RPMI8226 (cell line): ENCODE measurements around the gene TEKT4.
"Not testable (repeated sequence)": the region's sequence is repeated elsewhere in the genome, so short reads cannot be mapped to it uniquely, and the experiment has no call there.

Experiments
- DNase-seq: peaks from one replicate; pipeline ENCODE4 v3.0.0-alpha.2; 2015

Gene TEKT4

DNA sequence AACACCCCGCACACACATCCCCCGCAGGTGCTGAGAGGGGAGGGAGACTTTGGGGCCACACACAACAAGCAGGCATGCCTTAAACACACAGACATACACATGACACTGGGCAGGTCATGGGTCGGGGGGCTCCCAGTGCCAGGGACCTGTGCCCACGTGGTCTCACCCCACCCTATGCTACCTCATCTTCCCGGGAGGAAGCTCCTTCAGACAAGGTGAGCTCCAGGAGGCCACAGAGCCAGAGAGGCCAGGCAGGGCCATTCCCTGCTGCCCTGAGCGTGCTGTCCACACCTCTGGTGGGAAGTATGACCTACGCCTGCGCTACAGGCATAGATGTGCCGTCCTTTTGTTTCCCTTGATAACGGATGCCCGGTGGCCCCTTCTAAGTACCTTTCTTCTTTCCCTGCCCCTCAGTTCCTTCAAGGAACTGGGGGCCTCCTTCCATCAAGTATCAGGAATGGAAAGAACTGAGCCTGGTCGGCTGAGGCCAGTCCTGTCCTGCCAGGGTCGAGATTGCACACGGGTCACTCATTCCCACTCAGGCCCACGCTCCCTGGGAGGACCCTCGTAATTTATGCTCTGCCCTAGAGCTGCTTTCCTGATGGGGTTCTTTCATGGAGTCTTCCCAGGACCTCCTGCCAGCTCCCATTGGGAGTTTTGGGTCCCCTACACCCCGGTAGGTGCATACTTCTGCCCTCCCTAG is 4.7 kb downstream of the TEKT4 start:
- no peak for DNase-seq

DNA sequence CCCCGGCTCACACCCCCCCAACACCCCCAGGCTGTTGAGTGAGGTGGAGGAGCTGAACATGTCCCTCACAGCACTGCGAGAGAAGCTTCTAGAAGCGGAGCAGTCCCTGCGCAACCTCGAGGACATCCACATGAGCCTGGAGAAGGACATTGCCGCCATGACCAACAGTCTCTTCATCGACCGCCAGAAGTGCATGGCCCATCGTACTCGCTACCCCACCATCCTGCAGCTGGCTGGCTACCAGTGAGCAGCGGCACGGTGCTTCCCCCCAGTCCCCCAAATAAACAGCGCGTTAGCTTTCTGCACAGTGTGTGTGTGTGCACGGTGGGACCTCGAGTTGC is 5.3 kb downstream of the TEKT4 start:
- DNase-seq: no peak

DNA sequence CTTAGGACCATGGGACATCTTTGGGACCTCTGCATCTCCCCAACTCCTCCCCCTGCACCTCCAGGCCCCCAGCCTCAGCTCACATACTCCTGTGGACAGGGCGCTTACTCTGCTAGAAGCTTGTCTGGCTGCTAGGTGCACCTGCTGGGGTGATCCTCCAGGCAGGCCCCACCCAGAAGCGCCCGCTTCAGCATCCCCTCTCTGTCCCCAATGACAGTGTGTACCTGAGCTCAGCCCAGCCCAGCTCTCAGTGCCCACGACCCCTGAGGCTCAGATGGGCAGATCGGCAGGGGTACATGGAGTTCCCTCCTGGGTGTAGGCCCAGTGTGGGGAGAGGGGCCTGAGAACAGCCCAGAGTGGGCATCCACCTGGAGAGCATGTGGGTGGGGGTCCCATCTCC is 5.9 kb downstream of the TEKT4 start:
- DNase-seq: no peak

DNA sequence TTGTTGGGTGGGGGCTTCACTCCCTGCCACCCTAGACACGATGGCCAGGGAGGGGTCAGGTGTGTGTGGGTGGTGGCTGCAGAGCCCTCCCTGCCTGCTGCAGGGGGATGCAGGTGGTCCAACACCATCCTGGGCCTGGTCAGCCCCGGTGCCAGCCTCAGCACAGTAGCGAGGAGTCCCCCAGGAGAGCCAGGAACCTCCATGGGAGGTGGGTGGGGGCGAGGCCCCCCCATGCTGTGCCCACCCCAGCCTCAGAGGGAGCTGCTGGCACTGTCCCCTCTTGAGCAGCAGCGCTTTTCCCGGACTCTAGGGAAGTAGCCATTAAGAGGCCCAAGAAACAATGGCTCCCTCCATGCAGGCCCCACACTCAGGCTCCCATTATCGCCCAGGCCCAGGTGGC is 7.3 kb downstream of the TEKT4 start:
- not testable (repeated sequence) for DNase-seq

DNA sequence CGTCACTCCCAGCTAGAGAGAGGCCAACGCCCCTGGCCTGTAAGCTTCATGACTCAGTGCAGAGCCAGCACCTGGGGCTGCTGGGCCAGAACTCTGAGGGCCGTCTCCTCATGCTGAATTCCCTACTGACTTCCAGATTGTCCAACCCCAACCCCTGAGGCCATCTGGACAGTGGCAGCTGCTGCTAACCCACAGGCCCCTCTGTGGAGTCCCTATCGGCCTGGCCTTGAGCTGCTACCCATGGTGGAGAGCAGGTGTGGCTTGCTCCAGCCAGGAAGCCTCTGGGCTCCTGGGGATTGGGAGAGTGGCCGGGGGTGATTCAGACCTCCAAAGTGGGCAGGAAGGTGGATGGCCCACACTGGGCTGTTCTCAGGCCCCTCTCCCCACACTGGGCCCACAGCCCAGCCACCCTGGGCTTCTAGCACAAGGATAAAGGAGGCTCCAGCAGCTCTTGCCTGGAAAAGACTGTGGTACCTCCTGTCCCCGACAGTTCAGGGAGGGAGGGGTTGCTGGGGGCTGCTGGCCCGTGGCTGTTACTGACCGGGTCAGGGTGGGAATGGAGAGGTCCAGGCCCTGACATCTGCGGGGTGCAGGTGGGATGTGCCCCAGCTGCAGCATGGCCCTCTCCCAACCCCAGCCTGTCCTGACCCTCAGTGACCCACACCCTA is 8.2 kb downstream of the TEKT4 start:
- no peak for DNase-seq

DNA sequence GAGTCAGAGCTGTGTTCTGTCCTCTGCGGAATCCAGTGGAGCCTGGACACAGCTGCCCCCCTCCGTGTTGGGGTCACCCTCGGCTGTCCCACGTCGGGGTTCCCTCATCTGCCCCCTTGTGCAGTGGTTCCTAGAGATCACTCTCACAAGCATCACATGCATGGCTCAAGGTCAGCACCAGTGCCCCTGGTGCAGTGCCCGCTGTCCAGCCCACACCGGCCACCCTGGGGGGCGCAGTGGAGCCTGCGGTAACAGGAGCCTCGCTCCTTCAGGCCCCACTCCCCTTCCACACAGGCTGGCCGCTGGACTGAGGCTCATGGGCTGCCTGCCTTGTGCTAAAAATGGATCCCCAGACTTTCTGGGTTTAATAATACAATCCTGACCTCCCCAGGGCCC is 8.8 kb downstream of the TEKT4 start:
- no peak for DNase-seq

DNA sequence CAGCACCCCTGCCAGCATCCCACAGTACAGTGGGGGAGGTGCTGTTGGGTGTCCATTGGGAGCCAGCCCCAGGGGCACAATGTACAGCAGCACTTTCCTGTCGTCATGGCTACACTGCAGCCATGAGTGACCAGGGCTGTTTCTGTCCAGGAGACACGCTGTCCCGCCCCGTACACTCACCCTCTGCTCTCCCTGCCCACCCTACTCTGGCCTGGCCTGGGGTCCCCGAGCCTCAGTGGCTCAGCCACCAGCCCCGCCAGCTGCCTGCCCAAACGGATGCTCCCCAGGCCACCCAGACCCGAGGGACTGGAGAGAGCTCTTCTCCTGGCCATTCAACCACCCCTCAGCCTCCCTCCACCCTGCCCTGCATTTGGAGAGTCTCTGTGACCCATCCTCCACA is 9.3 kb downstream of the TEKT4 start:
- no peak for DNase-seq

DNA sequence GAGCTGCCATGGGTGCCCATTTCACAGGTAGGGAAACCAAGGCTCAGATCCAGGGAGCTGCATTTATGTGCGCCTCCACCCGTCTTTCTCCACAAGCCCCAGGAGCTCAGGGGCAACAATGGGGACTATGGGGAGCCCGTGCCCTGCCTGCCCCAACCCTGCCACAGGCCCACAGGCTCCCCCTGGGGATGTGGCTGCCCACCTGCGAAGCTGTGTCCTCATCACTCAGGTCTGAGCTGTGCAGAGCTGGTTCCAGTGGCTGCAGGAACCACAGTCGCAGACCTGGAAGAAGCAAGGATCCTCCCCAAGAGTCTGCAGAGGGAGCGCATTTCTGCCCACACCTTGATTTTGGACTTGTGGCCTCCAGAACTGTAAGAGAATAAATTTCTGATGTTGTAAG is 9.8 kb downstream of the TEKT4 start:
- DNase-seq: no peak

DNA sequence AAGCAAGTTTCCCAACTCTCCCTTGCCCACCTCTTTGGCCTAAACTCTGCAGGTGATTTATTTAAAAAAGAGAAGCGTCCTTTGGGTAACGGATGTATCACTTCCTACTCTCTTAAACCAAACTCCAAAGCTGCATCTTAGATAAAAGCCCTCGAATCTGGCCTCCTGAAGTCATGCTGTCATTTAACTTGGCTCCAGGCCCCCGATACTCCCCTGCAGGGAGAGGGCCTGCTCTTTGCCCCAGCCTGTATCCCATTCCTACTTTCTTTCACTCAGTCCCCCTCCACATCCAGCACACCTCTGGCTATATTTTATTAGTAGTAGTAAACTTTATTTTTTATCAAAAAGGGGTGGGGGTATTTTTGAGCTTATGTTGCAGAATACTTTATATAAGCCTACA is 19.0 kb downstream of the TEKT4 start:
- DNase-seq: no peak

DNA sequence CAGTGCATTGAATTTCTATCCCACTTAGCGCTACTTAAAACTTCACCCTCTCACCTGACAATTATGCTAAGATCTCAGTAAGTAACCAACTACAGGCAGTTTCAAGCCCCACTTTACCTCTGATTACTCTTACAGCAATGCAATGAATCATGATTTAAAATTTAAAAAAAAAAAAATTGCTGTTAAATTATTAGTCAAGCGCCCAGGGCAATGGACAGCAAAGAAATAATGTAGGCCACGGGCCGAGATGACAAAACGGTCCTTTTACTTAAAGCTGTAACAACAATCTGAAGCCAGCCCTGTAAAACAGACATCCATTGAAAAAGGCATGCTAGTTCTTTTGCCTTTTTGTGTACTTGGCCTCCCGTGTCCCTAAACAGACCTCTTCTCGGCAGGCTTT is 24.0 kb downstream of the TEKT4 start:
- not testable (repeated sequence) for DNase-seq

DNA sequence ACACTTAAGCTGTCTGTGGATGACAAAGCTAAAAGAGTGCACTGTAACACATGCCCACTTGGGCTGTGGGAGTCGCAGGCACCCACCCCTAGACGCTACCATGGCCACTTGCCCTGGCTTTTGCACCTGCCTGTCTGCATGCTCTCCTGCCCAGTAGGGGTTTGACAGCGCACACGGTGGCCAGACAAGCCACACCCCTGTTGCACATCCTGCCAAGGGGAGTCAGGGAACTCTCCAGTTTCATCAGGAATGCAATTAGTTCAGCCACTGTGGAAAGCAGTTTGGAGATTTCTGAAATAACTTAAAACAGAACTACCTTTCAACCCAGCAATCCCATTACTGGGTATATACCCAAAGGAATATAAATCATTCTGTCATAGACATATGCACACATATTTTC is 35.7 kb downstream of the TEKT4 start:
- DNase-seq: not testable (repeated sequence)

DNA sequence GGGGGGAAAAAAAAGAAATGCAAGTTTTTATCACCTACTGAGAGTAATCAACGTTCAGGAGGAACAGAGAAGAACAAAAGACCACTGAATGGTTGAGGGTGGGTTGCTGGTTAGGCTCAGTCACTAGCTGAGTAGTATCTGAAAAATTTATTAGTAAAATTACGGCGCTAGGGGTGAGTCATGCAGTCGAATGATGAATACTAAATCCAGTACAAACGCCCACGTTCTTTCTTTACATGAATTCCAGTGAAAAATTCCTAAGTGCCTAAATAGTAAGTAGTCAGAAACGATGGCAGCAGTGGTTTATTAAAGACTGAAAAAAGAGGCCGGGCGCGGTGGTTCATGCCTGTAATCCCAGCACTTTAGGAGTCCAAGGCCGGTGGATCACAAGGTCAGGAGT is 52.0 kb downstream of the TEKT4 start:
- no peak for DNase-seq

DNA sequence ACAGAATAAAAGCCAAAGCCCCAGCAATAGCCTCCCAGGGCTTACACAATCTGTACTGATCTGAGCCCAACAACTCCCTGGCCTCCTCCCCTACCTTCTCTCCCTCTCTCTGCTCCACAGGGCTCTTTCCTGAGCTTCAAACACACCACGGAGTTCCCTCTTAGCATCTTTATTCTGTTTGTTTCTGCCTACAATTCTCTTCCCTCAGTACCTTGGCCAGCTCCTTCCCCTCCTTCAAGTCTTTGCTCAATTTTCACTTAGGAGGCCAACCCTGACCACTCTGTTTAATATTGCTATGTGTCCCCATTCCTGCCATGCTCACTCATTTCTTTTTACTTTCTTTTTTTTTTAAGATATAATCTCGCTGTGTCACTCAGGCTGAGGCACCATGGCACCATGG is 53.8 kb downstream of the TEKT4 start:
- DNase-seq: not testable (repeated sequence)
